ENCODE data around the gene CDKAL1.

DNA sequence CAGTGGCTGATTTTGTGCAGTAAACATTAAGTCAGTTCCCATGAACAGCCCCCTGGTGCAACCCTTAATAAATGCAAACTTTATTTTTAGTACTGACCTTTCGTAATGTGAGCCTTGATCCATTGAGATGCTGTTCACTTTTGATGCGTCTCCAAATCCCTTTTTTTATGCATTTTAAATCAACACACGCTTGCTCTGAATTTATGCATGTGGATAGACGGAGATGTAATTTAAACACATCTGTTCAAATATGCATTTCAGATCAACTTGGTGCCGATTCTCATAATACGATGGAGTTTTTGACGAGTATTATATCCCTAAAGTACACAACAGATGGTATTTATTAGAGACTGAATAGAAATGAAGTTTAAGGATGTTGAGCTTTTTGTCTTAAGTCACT, 505.7 kb downstream of the CDKAL1 start:
- TF ChIP-seq POLR2AphosphoS5 (IDR thresholded peaks at IDR 0.05; ENCODE audit: insufficient read depth, low read depth, low read length): no peak
- TF ChIP-seq, protein P1, sequence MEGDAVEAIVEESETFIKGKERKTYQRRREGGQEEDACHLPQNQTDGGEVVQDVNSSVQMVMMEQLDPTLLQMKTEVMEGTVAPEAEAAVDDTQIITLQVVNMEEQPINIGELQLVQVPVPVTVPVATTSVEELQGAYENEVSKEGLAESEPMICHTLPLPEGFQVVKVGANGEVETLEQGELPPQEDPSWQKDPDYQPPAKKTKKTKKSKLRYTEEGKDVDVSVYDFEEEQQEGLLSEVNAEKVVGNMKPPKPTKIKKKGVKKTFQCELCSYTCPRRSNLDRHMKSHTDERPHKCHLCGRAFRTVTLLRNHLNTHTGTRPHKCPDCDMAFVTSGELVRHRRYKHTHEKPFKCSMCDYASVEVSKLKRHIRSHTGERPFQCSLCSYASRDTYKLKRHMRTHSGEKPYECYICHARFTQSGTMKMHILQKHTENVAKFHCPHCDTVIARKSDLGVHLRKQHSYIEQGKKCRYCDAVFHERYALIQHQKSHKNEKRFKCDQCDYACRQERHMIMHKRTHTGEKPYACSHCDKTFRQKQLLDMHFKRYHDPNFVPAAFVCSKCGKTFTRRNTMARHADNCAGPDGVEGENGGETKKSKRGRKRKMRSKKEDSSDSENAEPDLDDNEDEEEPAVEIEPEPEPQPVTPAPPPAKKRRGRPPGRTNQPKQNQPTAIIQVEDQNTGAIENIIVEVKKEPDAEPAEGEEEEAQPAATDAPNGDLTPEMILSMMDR (IDR thresholded peaks at IDR 0.05; ENCODE audit: extremely low read depth in 1 of 2, insufficient read depth in 1 of 2, low read depth in 1 of 2, low read length in 2 of 2): no peak
- no peak for TF ChIP-seq GATA2 (IDR thresholded peaks at IDR 0.05; ENCODE audit: insufficient read depth, insufficient read length, low read depth, low read length)
- TF ChIP-seq, protein P2, sequence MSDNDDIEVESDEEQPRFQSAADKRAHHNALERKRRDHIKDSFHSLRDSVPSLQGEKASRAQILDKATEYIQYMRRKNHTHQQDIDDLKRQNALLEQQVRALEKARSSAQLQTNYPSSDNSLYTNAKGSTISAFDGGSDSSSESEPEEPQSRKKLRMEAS (IDR thresholded peaks at IDR 0.05; ENCODE audit: insufficient read depth, insufficient read length): no peak
- TF ChIP-seq EZH2 (IDR thresholded peaks at IDR 0.05; ENCODE audit: borderline replicate concordance, low read depth, low read length, severe bottlenecking): no peak
- no peak for TF ChIP-seq MYC (IDR thresholded peaks at IDR 0.05; ENCODE audit: low read depth, low read length)
- TF ChIP-seq JUN (IDR thresholded peaks at IDR 0.05; ENCODE audit: borderline replicate concordance, insufficient read depth, insufficient read length, low read depth): no peak
- no peak for TF ChIP-seq POLR2A (IDR thresholded peaks at IDR 0.05; ENCODE audit: low read depth, low read length)
